Endothelial cell of umbilical vein (primary cell): Measurements from ENCODE around the gene KY. TPM values are rescaled to one million over a fixed set of nuclear protein-coding genes. Genes with fewer than 3 reads are reported as not detected.

Source experiments
- BruUV-seq: library from RNA; stranded (reverse); fragments of 400-500 nt; replicated peaks from 2 replicates; lab custom pipeline; 2021; lab: Mats Ljungman, UMichigan
- CTCF ChIA-PET: fragments of 300-600, 350-600 bp; sonication (Branson Sonifier 250); formaldehyde crosslinking; loops from one replicate; lab custom pipeline; 2021; ENCODE audit warnings: antibody characterized with exemption, inconsistent platforms; lab: Charles Lee
- POLR2A ChIA-PET: fragments of 300-600, 350-600 bp; sonication (Branson Sonifier 250); formaldehyde crosslinking; loops from one replicate; lab custom pipeline; 2021; ENCODE audit warnings: antibody characterized with exemption, inconsistent platforms; lab: Charles Lee
- DNase-seq: peaks from one replicate; pipeline ENCODE4 v3.0.0-alpha.2; 2011; ENCODE audit warnings: low read depth, low spot score
- FAIRE-seq: peaks from 2 replicates; lab custom pipeline; 2011; peaks lifted over from hg19 to GRCh38; lab: Jason Lieb, UNC
- H2AFZ ChIP-seq: 2 replicates; pipeline ENCODE4 v1.6.0; 2012; ENCODE audit warnings: low read depth, low read length, control low read depth, inconsistent platforms
- H3K27ac ChIP-seq: 2 replicates; pipeline ENCODE4 v1.5.1; 2011; ENCODE audit warnings: low read depth, mild to moderate bottlenecking, control low read depth, low read length, moderate library complexity; ENCODE audit not compliant: insufficient read depth
- H3K27me3 ChIP-seq, 2 experiments: 2 replicates each; pipeline versions ENCODE4 v1.6.0 to v1.6.1; 2011; ENCODE audit warnings: low read length in 2 of 2, mixed read lengths in 1 of 2; ENCODE audit not compliant: control insufficient read depth in 2 of 2, insufficient read depth in 2 of 2
- H3K36me3 ChIP-seq, 2 experiments: 2 replicates in 1 of 2; 3 replicates in 1 of 2; pipeline ENCODE4 v1.5.1; 2011; ENCODE audit warnings: low read length in 2 of 2, mild to moderate bottlenecking in 1 of 2, moderate library complexity in 1 of 2; ENCODE audit not compliant: control insufficient read depth in 2 of 2, insufficient read depth in 2 of 2; ENCODE audit errors: extremely low read depth in 1 of 2
- H3K4me1 ChIP-seq: 3 replicates; pipeline ENCODE4 v1.5.1; 2011; ENCODE audit warnings: mild to moderate bottlenecking, low read length; ENCODE audit not compliant: control insufficient read depth, insufficient read depth; ENCODE audit errors: extremely low read depth
- H3K4me2 ChIP-seq: 2 replicates; pipeline ENCODE4 v1.6.1; 2011; ENCODE audit warnings: low read length, control low read depth, mixed read lengths; ENCODE audit not compliant: insufficient read depth
- H3K4me3 ChIP-seq, 3 experiments: fragments of 200-600 bp in 1 of 3; sonication (generic), shearing (Covaris generic) in 1 of 3; replicated peaks in 1 of 3; 2 replicates each; pipeline ENCODE4 v1.5.1; 2011 to 2016; ENCODE audit warnings: control low read depth in 3 of 3, low read length in 3 of 3, mild to moderate bottlenecking in 2 of 3, inconsistent platforms in 1 of 3, low read depth in 1 of 3, moderate library complexity in 1 of 3; ENCODE audit not compliant: insufficient read depth in 1 of 3
- H3K79me2 ChIP-seq: 2 replicates; pipeline ENCODE4 v1.6.0; 2012; ENCODE audit warnings: low read length, inconsistent platforms; ENCODE audit not compliant: control insufficient read depth, insufficient read depth
- H3K9ac ChIP-seq: replicated peaks from 2 replicates; pipeline ENCODE3; 2011; ENCODE audit warnings: low read length, control low read depth; ENCODE audit not compliant: insufficient read depth; ENCODE audit errors: extremely low read depth
- H3K9me1 ChIP-seq: replicated peaks from 3 replicates; pipeline ENCODE4 v1.6.0; 2011; ENCODE audit warnings: mild to moderate bottlenecking, low read length; ENCODE audit not compliant: control insufficient read depth, insufficient read depth; ENCODE audit errors: extremely low read depth
- H3K9me3 ChIP-seq: replicated peaks from 2 replicates; pipeline ENCODE4 v1.5.1; 2012; ENCODE audit warnings: low read length, inconsistent platforms; ENCODE audit not compliant: control insufficient read depth, insufficient read depth
- H4K20me1 ChIP-seq: replicated peaks from 2 replicates; pipeline ENCODE3; 2011; ENCODE audit warnings: mild to moderate bottlenecking, low read length; ENCODE audit not compliant: control insufficient read depth, insufficient read depth; ENCODE audit errors: extremely low read depth
- EZH2 ChIP-seq: IDR thresholded peaks from 2 replicates; pipeline ENCODE4 v1.6.1; 2012; ENCODE audit warnings: borderline replicate concordance, low read depth, mild to moderate bottlenecking, moderate library complexity, low read length, inconsistent platforms; ENCODE audit not compliant: severe bottlenecking
- FOS ChIP-seq: IDR thresholded peaks from 2 replicates; pipeline ENCODE4 v1.6.1; 2011; ENCODE audit warnings: mild to moderate bottlenecking, low read length, moderate library complexity, borderline replicate concordance; ENCODE audit not compliant: insufficient read depth
- GATA2 ChIP-seq: IDR thresholded peaks from 2 replicates; pipeline ENCODE4 v1.7.0; 2011; ENCODE audit warnings: low read depth, mild to moderate bottlenecking, moderate library complexity, mixed read lengths, low read length; ENCODE audit not compliant: insufficient read length, insufficient read depth
- JUN ChIP-seq: IDR thresholded peaks from 2 replicates; pipeline ENCODE4 v1.6.1; 2011; ENCODE audit warnings: borderline replicate concordance, low read depth; ENCODE audit not compliant: insufficient read length, insufficient read depth
- POLR2A ChIP-seq: IDR thresholded peaks from 2 replicates; pipeline ENCODE4 v1.6.1; 2012; ENCODE audit warnings: low read depth, mild to moderate bottlenecking, control low read depth, low read length
- POLR2AphosphoS5 ChIP-seq: IDR thresholded peaks from 2 replicates; pipeline ENCODE4 v1.6.1; 2012; ENCODE audit warnings: low read depth, mild to moderate bottlenecking, control low read depth, low read length, moderate library complexity; ENCODE audit not compliant: insufficient read depth
- dilution Hi-C: fragments of 300-500 bp; cut with MboI; formaldehyde crosslinking; loops from one replicate; pipeline ENCODE4 v1.15.0; 2019; ENCODE audit warnings: low sequenced_read_pairs; ENCODE audit not compliant: extremely low pct_ligation_motif_present
- intact Hi-C: fragments of 100-400 bp; cut with micrococcal nuclease; formaldehyde crosslinking; loops from one replicate; pipeline ENCODE4 v1.10.0; 2022
- polyA plus RNA-seq, 4 experiments: library from polyadenylated mRNA; depleted of rRNA in 3 of 4; stranded (reverse) in 3 of 4; unstranded in 1 of 4; fragments of >200 nt; gene quantifications; 2 replicates each; pipeline versions ENCODE4 v1.2.1 to v1.2.3, GENCODE V29; 2011 to 2012; ENCODE audit warnings: missing spikeins in 1 of 4
- total RNA-seq: library from RNA; stranded (reverse); gene quantifications from 2 replicates; pipeline ENCODE4 v1.2.3, GENCODE V29; 2021
- TF ChIP-seq, protein P1 (sequence below), 2 donors: IDR thresholded peaks; 1 replicate in 1 of 2; 2 replicates in 1 of 2; pipeline ENCODE4 v1.5.1; 2011; ENCODE audit warnings: low read length in 2 of 2, mild to moderate bottlenecking in 2 of 2, moderate library complexity in 2 of 2, control low read depth in 1 of 2, inconsistent platforms in 1 of 2, low read depth in 1 of 2; ENCODE audit not compliant: insufficient read depth in 1 of 2; ENCODE audit errors: extremely low read depth in 1 of 2

Gene KY
- total and polyA plus RNA-seq, 2 donors (not counting 3 experiments of a cell fraction or from before 2014, with no cell fraction given) = not detected

DNA sequence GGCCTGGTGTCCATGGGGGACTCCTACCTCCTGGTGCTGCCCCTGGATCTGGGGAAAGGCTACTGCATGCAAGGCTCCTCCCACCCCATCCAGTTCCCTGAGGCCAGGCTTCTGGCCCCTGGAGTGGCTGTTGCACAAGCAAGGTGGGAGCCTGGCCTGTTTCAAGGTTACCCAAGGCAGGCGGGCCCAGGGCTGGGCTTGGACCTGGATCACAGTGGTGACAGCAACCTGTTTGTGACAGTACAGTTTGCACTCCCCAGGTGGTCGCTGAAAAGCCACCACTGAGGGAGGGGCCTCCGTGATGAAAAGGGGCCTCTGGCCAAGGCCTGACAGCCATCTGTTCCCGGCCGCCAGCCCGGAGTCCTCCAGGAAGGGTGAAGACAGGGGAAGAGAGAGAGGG lies 14.4 kb upstream of the KY start:
- Histone ChIP-seq H2AFZ (no peak overlapping the region), H3K9ac (no peak overlapping the region), H3K9me1 (no peaks in the 10 kb centered on the region), H4K20me1 (no peaks in the 10 kb centered on the region), H3K4me3 (no peak overlapping the region), H3K27ac (no peak overlapping the region), H3K36me3 (no peaks in the 10 kb centered on the region), H3K4me2 (no peak overlapping the region), H3K4me1 (no peaks in the 10 kb centered on the region), H3K9me3 (no peaks in the 10 kb centered on the region), H3K79me2 (no peaks in the 10 kb centered on the region), H3K27me3 (no peaks in the 10 kb centered on the region)
- POLR2A ChIA-PET = no interaction called here
- FAIRE-seq (no peak), DNase-seq (no peak)
- BruUV-seq = no TSS peak
- intact Hi-C loops (no loop called here), dilution Hi-C loops (no loop called here)
- CTCF ChIA-PET = no interaction called here
- TF ChIP-seq EZH2 = no peak
- TF ChIP-seq JUN = no peak
- TF ChIP-seq POLR2A = no peak

DNA sequence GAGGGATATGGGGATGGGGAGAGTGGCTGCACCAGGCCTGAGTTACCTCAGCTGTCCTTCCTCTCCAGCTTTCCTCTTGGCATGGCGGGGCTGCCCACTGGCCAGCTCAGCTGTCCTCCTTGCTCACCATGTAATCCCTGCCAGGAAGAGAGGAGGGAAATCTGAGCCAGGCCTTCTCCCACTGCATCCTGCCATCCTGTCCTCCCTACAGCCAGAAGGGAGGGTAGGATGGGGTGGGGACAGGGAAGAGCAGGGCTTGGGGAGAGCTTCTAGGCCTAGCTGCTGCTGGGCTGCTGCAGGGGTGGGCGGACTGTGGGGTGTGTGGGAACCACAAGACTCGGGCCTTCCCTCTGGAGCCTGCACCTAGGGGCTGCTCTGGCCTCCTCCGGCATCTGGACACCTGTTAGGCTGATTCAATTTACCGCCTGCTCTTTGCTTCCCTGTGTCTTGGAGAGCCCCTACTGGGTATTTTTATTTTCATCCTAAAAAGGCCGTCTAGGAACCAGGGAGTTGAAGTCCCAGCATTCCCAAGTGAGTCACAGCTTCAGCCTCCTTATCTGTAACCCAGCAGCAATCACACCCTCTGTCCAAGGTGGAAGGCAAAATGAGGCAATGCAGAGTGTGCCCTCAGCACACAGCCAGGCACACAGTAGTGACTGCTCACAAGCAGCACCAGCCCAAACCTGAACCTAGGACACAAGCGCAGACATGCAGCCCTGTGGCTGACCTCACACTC lies 13.1 kb upstream of the KY start:
- Histone ChIP-seq H3K27ac (no peak overlapping the region), H3K9me3 (no peaks in the 10 kb centered on the region), H3K4me2 (no peak overlapping the region), H3K4me3 (no peak overlapping the region), H4K20me1 (no peaks in the 10 kb centered on the region), H2AFZ (no peak overlapping the region), H3K4me1 (no peaks in the 10 kb centered on the region), H3K27me3 (no peaks in the 10 kb centered on the region), H3K9me1 (no peaks in the 10 kb centered on the region), H3K9ac (no peak overlapping the region), H3K79me2 (no peaks in the 10 kb centered on the region), H3K36me3 (no peaks in the 10 kb centered on the region)
- FAIRE-seq (no peak), DNase-seq (no peak)
- TF ChIP-seq, protein P1, sequence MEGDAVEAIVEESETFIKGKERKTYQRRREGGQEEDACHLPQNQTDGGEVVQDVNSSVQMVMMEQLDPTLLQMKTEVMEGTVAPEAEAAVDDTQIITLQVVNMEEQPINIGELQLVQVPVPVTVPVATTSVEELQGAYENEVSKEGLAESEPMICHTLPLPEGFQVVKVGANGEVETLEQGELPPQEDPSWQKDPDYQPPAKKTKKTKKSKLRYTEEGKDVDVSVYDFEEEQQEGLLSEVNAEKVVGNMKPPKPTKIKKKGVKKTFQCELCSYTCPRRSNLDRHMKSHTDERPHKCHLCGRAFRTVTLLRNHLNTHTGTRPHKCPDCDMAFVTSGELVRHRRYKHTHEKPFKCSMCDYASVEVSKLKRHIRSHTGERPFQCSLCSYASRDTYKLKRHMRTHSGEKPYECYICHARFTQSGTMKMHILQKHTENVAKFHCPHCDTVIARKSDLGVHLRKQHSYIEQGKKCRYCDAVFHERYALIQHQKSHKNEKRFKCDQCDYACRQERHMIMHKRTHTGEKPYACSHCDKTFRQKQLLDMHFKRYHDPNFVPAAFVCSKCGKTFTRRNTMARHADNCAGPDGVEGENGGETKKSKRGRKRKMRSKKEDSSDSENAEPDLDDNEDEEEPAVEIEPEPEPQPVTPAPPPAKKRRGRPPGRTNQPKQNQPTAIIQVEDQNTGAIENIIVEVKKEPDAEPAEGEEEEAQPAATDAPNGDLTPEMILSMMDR (IDR thresholded peaks at IDR 0.05; ENCODE audit: extremely low read depth in 1 of 2, insufficient read depth in 1 of 2, low read depth in 1 of 2, low read length in 2 of 2) = no peak
- no peak for TF ChIP-seq POLR2A
- TF ChIP-seq JUN = no peak
- no peak for TF ChIP-seq POLR2AphosphoS5
- no peak for TF ChIP-seq FOS
- TF ChIP-seq GATA2 = no peak
- ChIA-PET CTCF (no interaction called here), POLR2A (no interaction called here)
- dilution Hi-C loops = no loop called here
- no TSS peak for BruUV-seq
- intact Hi-C loops = no loop called here
